Liver (tissue), 9 donors: ENCODE measurements around the gene TSHR. TPM values are rescaled to one million over a fixed set of nuclear protein-coding genes. Genes with fewer than 3 reads are reported as not detected.

Experiments used
- DNase-seq: peaks from one replicate; pipeline ENCODE4 v3.0.0-alpha.2; 2017; ENCODE audit warnings: low spot score
- H3K27ac ChIP-seq, 2 donors: one replicate each; pipeline ENCODE4 v1.7.0; 2013; ENCODE audit warnings: inconsistent platforms in 2 of 2, low read length in 2 of 2, control low read depth in 1 of 2, low read depth in 1 of 2, mild to moderate bottlenecking in 1 of 2
- H3K27me3 ChIP-seq, 4 donors: one replicate each; pipeline versions ENCODE4 v1.6.1 to v1.7.0; 2013; ENCODE audit warnings: low read length in 3 of 4, inconsistent platforms in 1 of 4, mild to moderate bottlenecking in 1 of 4, moderate library complexity in 1 of 4; ENCODE audit not compliant: control insufficient read depth in 4 of 4, insufficient read depth in 4 of 4
- H3K36me3 ChIP-seq, 4 donors: one replicate each; pipeline versions ENCODE4 v1.6.1 to v1.7.0; 2013; ENCODE audit warnings: low read length in 3 of 4, mild to moderate bottlenecking in 3 of 4, low read depth in 1 of 4, moderate library complexity in 1 of 4; ENCODE audit not compliant: control insufficient read depth in 4 of 4, insufficient read depth in 3 of 4
- H3K4me1 ChIP-seq, 4 donors: one replicate each; pipeline versions ENCODE4 v1.6.1 to v1.7.0; 2013; ENCODE audit warnings: low read length in 3 of 4, mild to moderate bottlenecking in 3 of 4, moderate library complexity in 1 of 4; ENCODE audit not compliant: control insufficient read depth in 4 of 4, insufficient read depth in 4 of 4
- H3K4me3 ChIP-seq, 3 donors: one replicate each; pipeline versions ENCODE4 v1.6.1 to v1.7.0; 2013; ENCODE audit warnings: low read length in 3 of 3, control low read depth in 1 of 3, low read depth in 1 of 3, mild to moderate bottlenecking in 1 of 3
- H3K9ac ChIP-seq, 2 donors: one replicate each; pipeline ENCODE4 v1.7.0; 2013; ENCODE audit warnings: low read length in 2 of 2, mild to moderate bottlenecking in 2 of 2, moderate library complexity in 2 of 2, control low read depth in 1 of 2, low read depth in 1 of 2
- H3K9me3 ChIP-seq, 4 donors: one replicate each; pipeline versions ENCODE4 v1.6.1 to v1.7.0; 2013; ENCODE audit warnings: low read length in 3 of 4; ENCODE audit not compliant: control insufficient read depth in 4 of 4
- EGR1 ChIP-seq, 2 donors: IDR thresholded peaks; 2 replicates each; pipeline ENCODE4 v1.6.1; 2016 to 2018; ENCODE audit warnings: antibody characterized with exemption in 2 of 2, low read depth in 2 of 2
- FOXA1 ChIP-seq: IDR thresholded peaks from 2 replicates; pipeline ENCODE4 v1.6.1; 2016; ENCODE audit warnings: antibody characterized with exemption
- FOXA2 ChIP-seq: IDR thresholded peaks from 2 replicates; pipeline ENCODE4 v1.6.1; 2016; ENCODE audit warnings: antibody characterized with exemption
- GABPA ChIP-seq, 2 donors: IDR thresholded peaks in 1 of 2; conservative IDR thresholded peaks in 1 of 2; 2 replicates each; pipeline ENCODE4 v1.6.1; 2016; ENCODE audit warnings: antibody characterized with exemption in 2 of 2, mild to moderate bottlenecking in 1 of 2, moderate library complexity in 1 of 2
- HNF4A ChIP-seq, 2 donors: conservative IDR thresholded peaks; 2 replicates each; pipeline ENCODE4 v1.6.1; 2016; ENCODE audit warnings: antibody characterized with exemption in 2 of 2, mild to moderate bottlenecking in 2 of 2
- HNF4G ChIP-seq: IDR thresholded peaks from 2 replicates; pipeline ENCODE4 v1.6.1; 2016; ENCODE audit warnings: antibody characterized with exemption
- JUND ChIP-seq, 2 donors: IDR thresholded peaks; 2 replicates each; pipeline ENCODE4 v1.6.1; 2016; ENCODE audit warnings: antibody characterized with exemption in 2 of 2
- NR2F2 ChIP-seq: IDR thresholded peaks from 2 replicates; pipeline ENCODE4 v1.6.1; 2016; ENCODE audit warnings: antibody characterized with exemption
- RAD21 ChIP-seq, 2 donors: IDR thresholded peaks; 2 replicates each; pipeline ENCODE4 v1.6.1; 2016; ENCODE audit warnings: antibody characterized with exemption in 2 of 2, mild to moderate bottlenecking in 2 of 2
- RXRA ChIP-seq, 2 donors: IDR thresholded peaks; 2 replicates each; pipeline ENCODE4 v1.6.1; 2017 to 2018; ENCODE audit warnings: antibody characterized with exemption in 2 of 2, mild to moderate bottlenecking in 1 of 2
- SP1 ChIP-seq: IDR thresholded peaks from 2 replicates; pipeline ENCODE4 v1.6.1; 2018; ENCODE audit warnings: antibody characterized with exemption, mild to moderate bottlenecking
- TAF1 ChIP-seq: conservative IDR thresholded peaks from 2 replicates; pipeline ENCODE4 v1.6.1; 2016; ENCODE audit warnings: antibody characterized with exemption, mild to moderate bottlenecking
- WGBS: extraction: QIAGEN DNeasy Blood & Tissue Kit; methylation state at CpG from one replicate; pipeline ENCODE4 v1.1.7; 2013; 5-methylcytosine and 5-hydroxymethylcytosine counted together
- polyA plus RNA-seq, 2 donors: library from polyadenylated mRNA; stranded (reverse) in 1 of 2; unstranded in 1 of 2; fragments of 200-250 nt in 1 of 2; fragments of >200 nt in 1 of 2; fragmentation: Nextera tagmentation in 1 of 2; extraction: Ambion mirVana in 1 of 2; gene quantifications; one replicate each; pipeline versions ENCODE4 v1.2.1 to v1.2.3, GENCODE V29; 2013 to 2015
- total RNA-seq, 2 donors: library from RNA; depleted of rRNA; stranded (reverse); fragments of >200 nt; gene quantifications; one replicate each; pipeline ENCODE4 v1.2.3, GENCODE V29; 2014
- TF ChIP-seq, protein P1 (sequence below): fragments of 150-350 bp; IDR thresholded peaks from 2 replicates; pipeline ENCODE4 v1.5.1; 2017; ENCODE audit warnings: improper control_type of control experiment, low read depth, low read length; ENCODE audit not compliant: missing input control
- TF ChIP-seq, protein P2 (sequence below): IDR thresholded peaks from 2 replicates; pipeline ENCODE4 v1.6.1; 2016; ENCODE audit warnings: antibody characterized with exemption
- TF ChIP-seq, protein P3 (sequence below): IDR thresholded peaks from 2 replicates; pipeline ENCODE4 v1.6.1; 2016; ENCODE audit warnings: antibody characterized with exemption, mild to moderate bottlenecking
- TF ChIP-seq, protein P4 (sequence below): IDR thresholded peaks from 2 replicates; pipeline ENCODE4 v1.6.1; 2016; ENCODE audit warnings: antibody characterized with exemption
- TF ChIP-seq, protein P5 (sequence below): IDR thresholded peaks from 2 replicates; pipeline ENCODE4 v1.6.1; 2016; ENCODE audit warnings: antibody characterized with exemption
- donor health status: healthy.
- donor health status: healthy.
- donor health status: healthy.
- donor health status: healthy.
- donor health status: healthy.

The TSHR gene
- total and polyA plus RNA-seq, 4 donors = 0.08 to 3.2 TPM; not detected in 2

DNA sequence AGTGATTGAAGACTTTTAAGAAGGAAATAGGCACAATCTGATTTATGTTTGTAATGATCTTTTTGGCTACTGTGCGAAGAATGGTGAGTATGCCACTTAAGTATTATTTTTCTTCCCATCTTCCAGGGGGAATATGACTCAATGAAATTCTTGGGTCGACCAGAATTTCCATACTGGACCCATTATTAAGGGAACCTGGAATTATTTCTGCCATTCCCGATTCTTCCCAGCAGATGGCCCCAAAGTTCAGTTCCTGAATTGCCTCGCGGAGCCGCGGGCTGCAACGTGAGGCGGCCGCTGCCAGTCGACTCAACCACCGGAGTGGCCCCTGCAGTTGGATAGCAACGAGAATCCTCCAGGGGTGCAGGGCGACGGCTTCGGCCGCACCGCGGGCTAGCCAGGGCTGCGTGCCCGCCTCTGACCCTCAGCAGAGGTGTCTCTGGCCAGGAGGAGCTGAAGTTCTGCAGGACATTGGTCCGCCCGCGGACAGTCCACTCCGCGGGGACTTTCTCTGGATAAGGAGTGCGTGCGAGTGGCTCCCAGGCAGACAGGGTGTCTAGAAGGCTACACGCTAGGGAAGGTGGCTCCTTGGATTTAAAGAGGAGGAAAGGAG, 628 bp upstream of the TSHR start:
- H3K9ac ChIP-seq = no peak overlapping the region
- TF ChIP-seq SP1 (no peak), HNF4A (conservative IDR thresholded peaks at IDR 0.05) (peak in 1 of 2 donors; percentile 9), TAF1 (no peak), FOXA1 (no peak), NR2F2 (no peak), GABPA (IDR thresholded peaks at IDR 0.05 in 1 of 2, conservative IDR thresholded peaks at IDR 0.05 in 1 of 2) (no peak), RXRA (IDR thresholded peaks at IDR 0.05) (peak in 1 of 2 donors; percentile 7), FOXA2 (no peak), JUND (IDR thresholded peaks at IDR 0.05) (no peak), RAD21 (IDR thresholded peaks at IDR 0.05) (peak; percentile 97), HNF4G (no peak)
- TF ChIP-seq, protein P1, sequence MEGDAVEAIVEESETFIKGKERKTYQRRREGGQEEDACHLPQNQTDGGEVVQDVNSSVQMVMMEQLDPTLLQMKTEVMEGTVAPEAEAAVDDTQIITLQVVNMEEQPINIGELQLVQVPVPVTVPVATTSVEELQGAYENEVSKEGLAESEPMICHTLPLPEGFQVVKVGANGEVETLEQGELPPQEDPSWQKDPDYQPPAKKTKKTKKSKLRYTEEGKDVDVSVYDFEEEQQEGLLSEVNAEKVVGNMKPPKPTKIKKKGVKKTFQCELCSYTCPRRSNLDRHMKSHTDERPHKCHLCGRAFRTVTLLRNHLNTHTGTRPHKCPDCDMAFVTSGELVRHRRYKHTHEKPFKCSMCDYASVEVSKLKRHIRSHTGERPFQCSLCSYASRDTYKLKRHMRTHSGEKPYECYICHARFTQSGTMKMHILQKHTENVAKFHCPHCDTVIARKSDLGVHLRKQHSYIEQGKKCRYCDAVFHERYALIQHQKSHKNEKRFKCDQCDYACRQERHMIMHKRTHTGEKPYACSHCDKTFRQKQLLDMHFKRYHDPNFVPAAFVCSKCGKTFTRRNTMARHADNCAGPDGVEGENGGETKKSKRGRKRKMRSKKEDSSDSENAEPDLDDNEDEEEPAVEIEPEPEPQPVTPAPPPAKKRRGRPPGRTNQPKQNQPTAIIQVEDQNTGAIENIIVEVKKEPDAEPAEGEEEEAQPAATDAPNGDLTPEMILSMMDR = peak; percentile 80
- TF ChIP-seq, protein P2, sequence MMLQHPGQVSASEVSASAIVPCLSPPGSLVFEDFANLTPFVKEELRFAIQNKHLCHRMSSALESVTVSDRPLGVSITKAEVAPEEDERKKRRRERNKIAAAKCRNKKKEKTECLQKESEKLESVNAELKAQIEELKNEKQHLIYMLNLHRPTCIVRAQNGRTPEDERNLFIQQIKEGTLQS = no peak
- TF ChIP-seq, protein P3, sequence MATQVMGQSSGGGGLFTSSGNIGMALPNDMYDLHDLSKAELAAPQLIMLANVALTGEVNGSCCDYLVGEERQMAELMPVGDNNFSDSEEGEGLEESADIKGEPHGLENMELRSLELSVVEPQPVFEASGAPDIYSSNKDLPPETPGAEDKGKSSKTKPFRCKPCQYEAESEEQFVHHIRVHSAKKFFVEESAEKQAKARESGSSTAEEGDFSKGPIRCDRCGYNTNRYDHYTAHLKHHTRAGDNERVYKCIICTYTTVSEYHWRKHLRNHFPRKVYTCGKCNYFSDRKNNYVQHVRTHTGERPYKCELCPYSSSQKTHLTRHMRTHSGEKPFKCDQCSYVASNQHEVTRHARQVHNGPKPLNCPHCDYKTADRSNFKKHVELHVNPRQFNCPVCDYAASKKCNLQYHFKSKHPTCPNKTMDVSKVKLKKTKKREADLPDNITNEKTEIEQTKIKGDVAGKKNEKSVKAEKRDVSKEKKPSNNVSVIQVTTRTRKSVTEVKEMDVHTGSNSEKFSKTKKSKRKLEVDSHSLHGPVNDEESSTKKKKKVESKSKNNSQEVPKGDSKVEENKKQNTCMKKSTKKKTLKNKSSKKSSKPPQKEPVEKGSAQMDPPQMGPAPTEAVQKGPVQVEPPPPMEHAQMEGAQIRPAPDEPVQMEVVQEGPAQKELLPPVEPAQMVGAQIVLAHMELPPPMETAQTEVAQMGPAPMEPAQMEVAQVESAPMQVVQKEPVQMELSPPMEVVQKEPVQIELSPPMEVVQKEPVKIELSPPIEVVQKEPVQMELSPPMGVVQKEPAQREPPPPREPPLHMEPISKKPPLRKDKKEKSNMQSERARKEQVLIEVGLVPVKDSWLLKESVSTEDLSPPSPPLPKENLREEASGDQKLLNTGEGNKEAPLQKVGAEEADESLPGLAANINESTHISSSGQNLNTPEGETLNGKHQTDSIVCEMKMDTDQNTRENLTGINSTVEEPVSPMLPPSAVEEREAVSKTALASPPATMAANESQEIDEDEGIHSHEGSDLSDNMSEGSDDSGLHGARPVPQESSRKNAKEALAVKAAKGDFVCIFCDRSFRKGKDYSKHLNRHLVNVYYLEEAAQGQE = no peak
- TF ChIP-seq, protein P4, sequence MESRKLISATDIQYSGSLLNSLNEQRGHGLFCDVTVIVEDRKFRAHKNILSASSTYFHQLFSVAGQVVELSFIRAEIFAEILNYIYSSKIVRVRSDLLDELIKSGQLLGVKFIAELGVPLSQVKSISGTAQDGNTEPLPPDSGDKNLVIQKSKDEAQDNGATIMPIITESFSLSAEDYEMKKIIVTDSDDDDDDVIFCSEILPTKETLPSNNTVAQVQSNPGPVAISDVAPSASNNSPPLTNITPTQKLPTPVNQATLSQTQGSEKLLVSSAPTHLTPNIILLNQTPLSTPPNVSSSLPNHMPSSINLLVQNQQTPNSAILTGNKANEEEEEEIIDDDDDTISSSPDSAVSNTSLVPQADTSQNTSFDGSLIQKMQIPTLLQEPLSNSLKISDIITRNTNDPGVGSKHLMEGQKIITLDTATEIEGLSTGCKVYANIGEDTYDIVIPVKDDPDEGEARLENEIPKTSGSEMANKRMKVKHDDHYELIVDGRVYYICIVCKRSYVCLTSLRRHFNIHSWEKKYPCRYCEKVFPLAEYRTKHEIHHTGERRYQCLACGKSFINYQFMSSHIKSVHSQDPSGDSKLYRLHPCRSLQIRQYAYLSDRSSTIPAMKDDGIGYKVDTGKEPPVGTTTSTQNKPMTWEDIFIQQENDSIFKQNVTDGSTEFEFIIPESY = no peak
- under 1% methylated on average over 29 of the region's 29 CpGs for WGBS
- peak; percentile 74 for DNase-seq
- peak overlapping the region; percentile 39 to 61 (median 53) for H3K4me3 ChIP-seq
- no peaks in the 10 kb centered on the region for H3K27me3 ChIP-seq
- H3K36me3 ChIP-seq = no peaks in the 10 kb centered on the region
- peaks cover 0 to 15% (median 8%) of the 10 kb centered on the region in 4 donors for H3K4me1 ChIP-seq
- no peak overlapping the region for H3K27ac ChIP-seq
- H3K9me3 ChIP-seq = no peaks in the 10 kb centered on the region

DNA sequence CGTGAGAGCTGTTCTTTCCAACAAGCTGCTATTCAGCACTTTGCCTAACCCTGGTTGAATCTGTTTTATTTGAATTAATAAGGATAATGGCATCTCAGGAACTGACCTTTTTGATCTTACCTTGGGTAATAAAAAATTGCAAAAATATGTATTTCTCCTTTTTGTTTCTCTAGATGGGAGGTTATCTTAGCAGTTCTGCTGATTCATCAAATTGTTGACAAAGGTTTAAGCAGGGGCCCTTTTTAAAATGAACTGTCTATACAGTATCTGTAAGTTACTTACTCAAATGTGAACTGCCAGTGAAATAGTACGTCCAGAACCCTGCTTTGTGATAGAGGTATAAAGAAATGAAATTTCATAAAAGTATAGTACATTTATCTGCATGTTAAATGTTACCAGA, 681 bp downstream of the TSHR start:
- TF ChIP-seq HNF4A (conservative IDR thresholded peaks at IDR 0.05) = no peak
- TF ChIP-seq GABPA (IDR thresholded peaks at IDR 0.05 in 1 of 2, conservative IDR thresholded peaks at IDR 0.05 in 1 of 2) = no peak
- no peak for TF ChIP-seq EGR1 (IDR thresholded peaks at IDR 0.05; ENCODE audit: low read depth in 2 of 2)
- no peak for TF ChIP-seq JUND (IDR thresholded peaks at IDR 0.05)
- TF ChIP-seq, protein P5, sequence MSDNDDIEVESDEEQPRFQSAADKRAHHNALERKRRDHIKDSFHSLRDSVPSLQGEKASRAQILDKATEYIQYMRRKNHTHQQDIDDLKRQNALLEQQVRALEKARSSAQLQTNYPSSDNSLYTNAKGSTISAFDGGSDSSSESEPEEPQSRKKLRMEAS = no peak
- no peak for TF ChIP-seq FOXA1
- TF ChIP-seq, protein P1 = no peak
- no peak for TF ChIP-seq RAD21 (IDR thresholded peaks at IDR 0.05)
- no peak for TF ChIP-seq SP1
- TF ChIP-seq NR2F2 = no peak
- no peak for TF ChIP-seq TAF1
- TF ChIP-seq, protein P2 = no peak
- TF ChIP-seq HNF4G = no peak
- Histone ChIP-seq H3K27me3 (no peaks in the 10 kb centered on the region), H3K9ac (no peak overlapping the region), H3K4me3 (no peak overlapping the region), H3K36me3 (no peaks in the 10 kb centered on the region), H3K9me3 (no peaks in the 10 kb centered on the region), H3K4me1 (peaks cover 0 to 15% (median 8%) of the 10 kb centered on the region in 4 donors), H3K27ac (no peak overlapping the region)
- 51% methylated on average over 2 of the region's 2 CpGs for WGBS
- no peak for DNase-seq
